NCI-H2171 treated with DMSO at 0.1 percent for 48 hours (cell line): ENCODE results near the gene TMEM17.
A peak's percentile ranks its signal among the peaks of the same experiment; 100 is the strongest.

ENCODE experiments used
- DNase-seq: peaks from one replicate; lab custom pipeline; 2025; lab: John Stamatoyannopoulos, UW

The TMEM17 gene

DNA sequence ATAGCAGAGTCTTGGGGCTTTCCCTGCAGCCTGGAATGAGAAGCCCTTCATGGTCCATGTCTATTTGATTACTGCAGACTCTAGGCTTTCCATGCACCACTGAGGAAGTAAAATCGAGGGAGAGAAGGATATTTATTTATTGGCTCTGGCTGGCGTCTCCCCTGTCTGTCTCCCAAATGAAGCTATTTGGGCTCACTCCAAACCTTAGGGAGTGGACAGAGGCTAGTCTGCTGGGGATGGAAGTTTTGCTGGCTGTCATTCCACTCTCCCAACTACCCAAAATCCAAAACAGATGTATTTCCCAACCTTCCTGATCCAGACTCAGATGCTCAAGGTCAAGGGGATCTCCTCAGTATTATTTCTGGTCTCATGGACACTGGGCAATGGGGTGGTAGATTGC is 33.7 kb downstream of the TMEM17 start:
- DNase-seq: no peak

DNA sequence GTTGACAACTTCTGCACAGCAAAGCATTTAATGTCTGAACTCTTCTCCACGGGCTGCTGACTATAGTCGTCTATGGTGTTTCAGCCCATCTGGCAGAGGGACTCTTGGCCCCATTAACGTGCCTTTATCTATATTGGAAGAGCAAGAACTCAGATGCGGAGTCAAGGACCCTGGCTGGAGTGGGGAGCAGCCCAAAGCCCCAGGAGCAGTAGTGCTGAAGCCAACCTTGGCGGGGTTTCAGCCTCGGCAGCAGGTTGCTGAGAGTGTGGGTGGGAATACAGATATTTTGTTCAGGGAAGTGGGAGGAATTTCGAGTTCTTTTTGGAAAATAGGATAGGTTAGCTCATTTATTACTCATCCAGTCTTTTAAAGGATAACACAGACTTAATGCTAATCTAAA is 34.2 kb downstream of the TMEM17 start:
- DNase-seq: no peak

DNA sequence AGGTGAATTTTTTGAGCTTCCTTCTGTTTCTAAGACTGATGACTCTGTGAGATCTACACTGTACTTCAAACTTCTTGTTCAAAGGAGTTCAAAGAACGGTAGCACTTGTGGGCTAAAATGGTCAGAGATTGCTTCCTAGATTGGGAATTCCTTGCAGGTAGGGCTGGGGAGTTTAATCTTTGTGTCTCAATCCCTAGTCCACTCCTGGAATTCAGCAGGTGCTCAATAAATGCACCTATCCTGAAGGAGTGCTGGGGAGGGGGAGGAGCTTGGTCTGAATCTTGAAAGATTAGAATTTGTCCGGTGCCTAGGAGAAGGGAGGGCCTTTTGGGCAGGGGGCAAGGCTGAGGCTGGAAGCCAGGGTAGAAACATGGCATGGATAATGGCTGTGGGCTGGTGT is 34.6 kb downstream of the TMEM17 start:
- no peak for DNase-seq

DNA sequence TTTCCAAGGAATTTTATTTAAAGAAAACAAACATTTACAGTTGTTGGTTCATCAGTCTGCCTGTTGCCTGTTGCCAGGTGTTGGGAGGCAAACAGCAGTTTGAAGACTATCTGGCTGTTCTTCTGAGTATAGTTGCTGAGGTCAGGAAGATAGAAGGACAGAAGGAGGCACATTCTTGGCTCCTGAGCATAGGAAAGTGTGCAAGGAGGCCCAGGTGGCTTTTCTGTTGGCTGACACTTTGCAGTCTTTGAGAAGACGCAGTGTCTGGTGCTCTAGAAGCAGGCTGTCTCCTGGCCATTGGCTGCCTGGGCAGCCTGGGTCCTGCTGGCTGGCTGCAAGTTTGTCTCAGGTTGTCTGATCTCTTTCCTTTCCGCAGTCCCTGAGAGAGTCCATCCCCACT is 36.4 kb downstream of the TMEM17 start:
- DNase-seq: no peak

DNA sequence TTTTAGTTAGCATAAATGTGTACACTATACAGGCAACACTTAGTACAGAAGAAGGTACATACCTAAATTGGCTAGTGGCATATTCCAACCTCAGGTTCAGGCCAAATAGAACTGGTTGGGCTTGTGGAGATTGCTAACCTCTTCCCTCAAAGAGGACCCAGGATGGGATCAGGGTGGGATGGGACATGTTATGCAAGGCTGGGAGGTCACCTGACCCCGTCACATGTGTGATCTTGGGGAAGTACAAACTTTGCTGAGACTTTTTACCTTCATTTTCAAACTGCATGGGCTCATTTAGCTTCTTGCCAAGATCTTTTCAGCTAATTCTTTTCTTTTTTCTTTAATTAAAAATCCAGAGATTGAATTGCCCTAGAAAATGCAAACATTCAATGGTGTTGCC is 36.9 kb downstream of the TMEM17 start:
- no peak for DNase-seq

DNA sequence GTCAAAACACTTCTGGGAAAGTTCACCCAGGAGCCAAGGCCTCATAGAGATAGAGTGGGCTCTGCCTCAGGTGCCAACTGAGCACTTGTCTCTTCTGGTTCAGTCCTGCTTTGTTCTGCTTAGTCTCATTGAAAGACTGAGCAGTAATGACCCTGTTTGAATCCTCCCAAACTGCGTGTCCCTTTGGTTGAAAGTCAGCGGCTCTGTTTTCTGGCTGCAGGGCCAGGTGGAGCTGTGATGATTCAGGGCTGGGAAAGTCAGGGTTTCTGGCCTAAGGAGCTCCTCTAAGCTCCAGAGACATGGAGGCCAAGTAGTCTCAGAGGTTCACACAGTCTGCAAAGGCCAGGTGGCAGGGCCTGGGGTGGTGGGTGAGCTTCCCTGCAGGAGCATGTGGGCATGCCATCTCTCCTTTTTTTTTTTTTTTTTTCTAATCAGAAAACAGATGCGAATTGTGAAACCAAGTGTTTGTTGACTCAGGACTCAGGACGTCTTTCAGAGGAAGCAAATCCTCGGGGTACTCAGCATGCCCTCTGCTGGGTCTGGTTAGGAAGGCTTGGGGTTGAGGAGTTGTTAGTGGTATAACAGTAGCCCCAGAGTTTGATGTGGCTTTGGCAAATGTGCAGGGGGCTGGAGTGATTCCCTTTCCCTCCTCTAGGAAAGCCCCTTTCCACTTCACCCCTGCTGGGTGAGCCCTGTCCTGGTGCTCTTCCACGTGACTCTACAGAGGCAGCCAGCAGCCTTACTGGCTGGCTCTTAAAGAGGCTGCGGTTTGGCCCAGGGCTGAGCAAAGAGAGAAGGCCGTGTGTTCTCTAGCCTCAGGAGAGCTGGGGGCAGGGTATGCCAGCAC is 38.3 kb downstream of the TMEM17 start:
- DNase-seq: peak; percentile 44

DNA sequence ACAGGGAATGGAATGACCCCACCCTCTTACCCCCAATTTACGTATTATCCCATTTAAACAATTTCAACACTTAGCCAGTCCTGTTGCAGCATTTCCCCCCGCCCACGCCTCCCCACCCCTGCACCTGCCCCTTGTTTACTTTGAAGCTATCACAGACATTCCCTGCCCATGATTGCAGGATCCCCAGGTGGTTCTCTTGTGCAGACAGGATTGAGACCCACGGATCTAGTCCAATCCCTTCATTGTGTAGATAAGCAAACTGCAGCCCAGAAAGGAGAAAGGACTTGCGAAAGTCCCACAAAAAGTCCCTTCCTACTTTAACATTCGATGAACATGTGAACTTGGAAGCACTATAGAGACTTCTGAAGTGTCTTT is 38.9 kb downstream of the TMEM17 start:
- DNase-seq: no peak

GRCh38 chr2:62466503-62466854 is 39.5 kb downstream of the TMEM17 start:
- DNase-seq: no peak

DNA sequence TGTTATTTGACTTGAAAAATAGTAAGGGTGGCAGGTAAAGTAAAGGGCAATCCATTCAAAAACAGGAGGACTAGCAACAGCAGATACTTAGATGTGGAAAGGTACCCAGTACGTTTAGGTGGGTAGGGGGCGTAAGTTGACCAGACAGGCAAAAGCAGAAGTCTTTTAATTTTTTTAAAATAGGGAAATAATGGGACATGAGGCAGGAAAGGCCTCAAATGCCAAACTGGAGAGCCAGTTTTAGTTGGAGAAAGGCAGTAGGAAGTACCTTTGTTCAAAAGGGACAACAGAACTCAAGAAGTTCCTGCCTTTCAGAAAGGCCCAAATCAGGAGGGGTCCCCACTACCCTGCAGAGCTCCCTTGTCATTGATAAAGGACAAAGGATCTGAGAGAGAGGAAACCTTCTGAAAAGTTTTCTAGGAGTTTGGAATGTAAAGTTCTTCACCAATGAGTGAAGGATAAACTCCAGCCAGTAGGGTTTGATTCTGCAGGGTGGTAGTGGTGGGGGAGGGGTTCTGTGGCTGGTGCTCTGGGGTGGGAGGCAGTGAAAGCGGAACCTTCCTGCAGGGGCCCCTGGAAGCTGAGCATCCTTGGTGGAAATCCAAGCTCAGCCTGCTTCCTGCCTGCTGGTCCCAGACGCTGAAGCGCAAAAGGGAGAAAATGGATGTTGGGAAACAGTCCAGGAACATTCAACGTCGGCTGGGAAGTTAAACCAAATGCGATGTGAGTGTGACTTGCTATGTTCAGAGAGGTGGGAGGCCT is 40.1 kb downstream of the TMEM17 start:
- no peak for DNase-seq

DNA sequence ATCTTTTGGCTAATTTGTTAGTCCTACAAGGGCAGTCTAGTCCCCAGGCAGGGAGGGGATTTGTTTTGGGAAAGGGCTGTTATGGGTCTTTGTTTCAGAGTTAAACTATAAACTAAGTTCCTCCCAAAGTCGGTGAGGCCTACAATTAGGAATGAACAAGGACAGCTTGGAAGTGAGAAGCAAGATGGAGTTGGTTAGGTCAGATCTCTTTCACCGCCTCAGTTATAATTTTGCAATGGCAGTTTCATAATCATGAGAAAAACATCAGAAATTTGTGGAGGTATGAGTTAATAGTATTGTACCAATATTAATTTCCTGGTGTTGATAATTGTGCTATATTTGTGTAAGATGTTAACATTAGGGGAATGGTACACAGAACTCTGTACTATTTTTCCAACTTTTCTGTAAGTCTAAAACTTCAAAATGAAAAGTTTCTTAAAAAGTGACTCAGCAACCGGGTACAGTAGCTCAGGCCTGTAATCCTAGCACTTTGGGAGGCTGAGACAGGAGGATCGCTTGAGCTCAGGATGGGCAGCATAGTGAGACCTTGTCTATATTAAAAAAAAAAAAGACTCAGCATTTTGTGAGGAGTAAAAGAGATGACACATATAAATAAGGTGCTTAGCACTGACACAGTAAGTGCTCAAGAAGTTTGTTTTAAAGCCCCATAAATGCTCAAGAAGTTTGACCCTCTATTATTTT is 40.8 kb downstream of the TMEM17 start:
- DNase-seq: no peak

DNA sequence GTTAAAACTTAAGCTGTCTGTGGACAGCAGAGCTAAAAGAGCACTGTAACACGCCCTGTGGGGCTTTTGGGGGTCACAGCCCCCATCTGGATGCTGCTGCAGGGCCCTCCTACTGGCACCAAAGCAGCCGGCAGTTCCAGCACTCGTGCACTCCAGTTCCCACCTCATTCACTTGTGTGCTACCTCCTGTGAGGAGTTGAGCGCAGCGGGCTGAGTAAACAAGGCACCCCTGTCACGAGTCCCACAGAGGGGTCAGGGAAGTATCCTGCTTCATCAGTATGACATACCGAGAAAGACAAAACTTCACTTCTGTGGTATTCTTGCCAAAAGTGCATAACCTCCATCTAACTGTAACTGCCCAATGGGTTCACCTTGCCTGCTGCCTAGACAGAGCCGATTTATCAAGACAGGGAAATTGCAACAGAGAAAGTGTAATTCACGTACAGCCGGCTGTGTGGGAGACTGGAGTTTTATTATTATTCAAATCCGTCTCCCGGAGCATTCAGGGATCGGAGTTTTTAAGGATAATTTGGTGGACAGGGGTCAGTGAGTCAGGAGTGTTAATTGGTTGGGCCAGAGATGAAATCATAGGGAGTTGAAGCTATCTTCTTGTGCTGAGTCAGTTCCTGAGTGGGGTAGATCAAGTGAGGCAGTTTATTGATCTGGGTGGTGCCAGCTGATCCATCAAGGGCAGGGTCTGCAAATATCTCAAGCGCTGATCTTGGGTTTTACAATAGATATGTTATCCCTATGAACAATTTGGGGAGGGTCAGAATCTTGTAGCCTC is 41.6 kb downstream of the TMEM17 start:
- DNase-seq: no peak

- DNase-seq: no peak
Measured at GRCh38 chr2:62462211-62462610, 43.8 kb downstream of the TMEM17 start.

DNA sequence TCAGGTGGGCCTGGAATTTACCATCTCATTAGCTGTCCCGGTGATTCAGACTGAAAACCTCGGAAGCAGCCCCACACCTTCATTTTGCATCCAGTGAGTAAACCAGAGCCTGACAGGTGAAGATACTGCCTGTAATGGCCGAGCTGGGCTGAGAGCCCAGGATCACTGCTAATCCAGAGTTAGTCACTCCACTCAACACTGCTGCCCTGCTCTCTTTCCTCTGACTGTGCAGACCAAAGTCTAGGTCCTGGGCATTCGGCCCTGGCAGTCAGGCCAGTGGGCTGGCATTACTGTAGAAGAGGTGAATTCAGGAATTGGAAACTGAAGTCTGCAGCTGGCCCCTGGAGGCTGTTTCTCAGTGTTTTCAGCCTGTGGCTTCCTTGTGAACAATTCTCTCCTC is 44.3 kb downstream of the TMEM17 start:
- DNase-seq: no peak

DNA sequence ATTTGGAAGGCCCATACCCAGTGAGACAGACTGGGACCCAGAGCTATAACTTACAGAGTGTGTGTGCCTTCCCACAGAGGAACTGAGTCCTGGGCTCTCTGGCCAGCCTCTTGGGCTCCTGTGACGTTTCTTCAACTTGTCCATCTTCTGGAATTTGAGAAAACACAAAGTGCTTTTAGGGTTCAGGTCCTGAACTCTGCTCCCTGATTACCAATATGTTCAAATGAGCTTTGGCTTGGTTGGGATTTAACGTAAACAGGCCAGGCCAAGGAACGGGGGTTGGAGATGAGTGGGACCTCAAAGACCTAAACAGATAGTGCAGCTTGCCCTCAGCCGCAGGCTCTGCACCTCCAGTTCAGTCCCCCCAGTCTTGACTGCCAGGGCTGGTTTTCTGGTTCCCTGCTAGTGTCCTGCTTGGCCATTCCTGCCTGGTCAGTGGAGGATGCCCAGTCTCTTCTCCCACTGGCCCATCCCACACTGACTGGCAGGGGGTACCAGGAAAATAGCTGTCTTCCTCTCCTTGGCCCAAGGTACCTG is 44.9 kb downstream of the TMEM17 start:
- DNase-seq: no peak

GRCh38 chr2:62460175-62460574 is 45.8 kb downstream of the TMEM17 start:
- no peak for DNase-seq

DNA sequence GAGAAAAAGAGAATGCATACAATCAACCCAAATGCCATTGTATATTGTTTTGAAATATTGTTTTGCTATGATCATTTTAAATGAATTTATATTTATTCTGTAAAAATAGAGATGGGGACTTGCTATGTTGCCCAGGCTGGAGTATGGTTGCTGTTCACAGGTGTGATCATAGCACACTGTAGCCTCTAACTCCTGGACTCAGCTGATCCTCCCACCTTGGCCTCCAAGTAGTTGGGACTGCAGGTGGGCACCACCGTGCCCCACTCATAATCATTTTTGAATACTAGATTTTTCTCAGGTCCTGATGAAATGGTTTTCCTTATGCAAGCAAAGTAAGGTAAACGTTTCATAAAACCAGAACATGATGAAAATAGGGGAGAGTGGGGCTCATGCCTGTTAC is 46.3 kb downstream of the TMEM17 start:
- no peak for DNase-seq

DNA sequence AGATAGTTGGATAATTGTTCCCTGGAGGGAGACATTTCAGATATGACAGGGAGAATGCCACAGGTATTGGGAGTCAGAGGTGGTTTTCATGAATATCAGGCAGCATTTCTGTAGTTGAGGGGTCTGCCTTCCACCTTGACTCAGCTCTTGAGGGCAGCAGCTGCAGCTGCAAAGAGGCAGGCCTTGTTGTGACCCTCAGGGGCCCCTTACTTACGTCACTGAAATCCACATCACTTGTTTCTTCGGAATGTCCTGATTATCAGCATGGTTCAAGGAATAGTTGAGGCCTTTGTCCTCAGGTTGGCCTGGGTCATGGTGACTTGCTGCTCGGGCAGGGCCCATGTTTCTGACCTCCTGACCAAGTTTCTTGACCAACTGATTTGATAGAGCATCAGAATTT is 46.9 kb downstream of the TMEM17 start:
- DNase-seq: no peak

DNA sequence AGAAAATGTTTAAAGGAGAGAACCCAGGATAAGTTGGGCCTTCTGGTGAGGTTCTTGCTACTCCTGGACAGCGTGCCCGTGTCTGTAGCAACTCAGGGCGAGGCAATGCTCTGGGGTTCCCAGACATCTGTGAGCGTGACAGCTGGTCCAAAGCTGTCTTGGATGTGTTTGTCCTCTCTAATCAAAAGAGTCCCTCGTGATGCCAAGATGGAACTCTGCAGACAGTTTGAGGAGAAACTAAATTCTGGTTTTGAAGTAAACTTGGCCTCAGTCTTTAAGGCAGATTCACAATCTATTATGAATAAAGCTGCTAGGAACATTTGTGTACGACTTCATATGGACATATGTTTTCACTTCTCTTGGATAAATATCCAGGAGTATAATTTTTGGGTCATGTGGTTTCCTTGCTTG is 47.3 kb downstream of the TMEM17 start:
- DNase-seq: no peak

- no peak for DNase-seq
Measured at GRCh38 chr2:62458206-62458641, 47.8 kb downstream of the TMEM17 start.

DNA sequence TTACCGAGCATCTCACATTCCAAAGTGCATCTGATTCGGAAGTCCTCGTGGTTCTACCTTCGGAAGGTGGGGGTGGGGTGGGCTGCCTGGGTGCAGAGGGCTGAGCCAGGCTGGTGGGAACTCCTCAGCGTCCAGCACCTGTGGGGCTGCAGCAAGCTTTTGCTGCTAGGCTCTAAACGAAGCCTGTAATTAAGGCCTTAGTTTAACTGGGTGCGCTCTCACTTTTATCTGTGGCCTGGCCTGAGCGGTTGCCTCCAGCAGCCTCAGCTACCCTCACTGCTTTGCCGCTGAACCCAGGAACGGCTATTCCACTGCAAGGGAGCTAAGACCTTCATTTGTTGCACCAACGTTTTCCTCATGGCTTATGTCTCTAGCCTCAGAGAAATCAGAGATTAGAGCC is 48.4 kb downstream of the TMEM17 start:
- no peak for DNase-seq

GRCh38 chr2:62456721-62457539 is 49.1 kb downstream of the TMEM17 start:
- DNase-seq: peak; percentile 45
